ENCODE measurements around the gene TRIM72.
"Not testable (repeated sequence)": the region's sequence is repeated elsewhere in the genome, so short reads cannot be mapped to it uniquely, and the experiment has no call there.

Gene TRIM72

GRCh38 chr16:31190818-31191444 is 23.0 kb upstream of the TRIM72 start:
- DNase-seq (ENCODE audit: low read depth), result no peak

GRCh38 chr16:31191697-31192428 is 22.1 kb upstream of the TRIM72 start:
- DNase-seq (ENCODE audit: low read depth), result no peak

- DNase-seq (ENCODE audit: low read depth), result no peak
Measured at GRCh38 chr16:31192856-31193642, 20.9 kb upstream of the TRIM72 start.

- DNase-seq (ENCODE audit: low read depth), result no peak
Measured at GRCh38 chr16:31193874-31194273, 20.0 kb upstream of the TRIM72 start.

GRCh38 chr16:31194898-31195297 is 19.0 kb upstream of the TRIM72 start:
- DNase-seq (ENCODE audit: low read depth), result no peak

GRCh38 chr16:31195861-31196260 is 18.1 kb upstream of the TRIM72 start:
- not testable (repeated sequence) for DNase-seq (ENCODE audit: low read depth)

- DNase-seq (ENCODE audit: low read depth), result no peak
Measured at GRCh38 chr16:31196324-31197088, 17.4 kb upstream of the TRIM72 start.

GRCh38 chr16:31198207-31198882 is 15.6 kb upstream of the TRIM72 start:
- no peak for DNase-seq (ENCODE audit: low read depth)

GRCh38 chr16:31199430-31200041 is 14.4 kb upstream of the TRIM72 start:
- no peak for DNase-seq (ENCODE audit: low read depth)

GRCh38 chr16:31200111-31200510 is 13.8 kb upstream of the TRIM72 start:
- not testable (repeated sequence) for DNase-seq (ENCODE audit: low read depth)

GRCh38 chr16:31200821-31201568 is 12.9 kb upstream of the TRIM72 start:
- DNase-seq (ENCODE audit: low read depth), result no peak

GRCh38 chr16:31201582-31202413 is 12.1 kb upstream of the TRIM72 start:
- no peak for DNase-seq (ENCODE audit: low read depth)

- no peak for DNase-seq (ENCODE audit: low read depth)
Measured at GRCh38 chr16:31202414-31203375, 11.2 kb upstream of the TRIM72 start, which contains the start of gene PYCARD. Gene PYCARD, minus strand, starts transcription at chr16:31202760. Its CDS starts 70 bp downstream, at chr16:31202690.

GRCh38 chr16:31204871-31205666 is 8.8 kb upstream of the TRIM72 start:
- no peak for DNase-seq (ENCODE audit: low read depth)

- no peak for DNase-seq (ENCODE audit: low read depth)
Measured at GRCh38 chr16:31206776-31207175, 7.1 kb upstream of the TRIM72 start.

- DNase-seq (ENCODE audit: low read depth), result no peak
Measured at GRCh38 chr16:31213342-31213741, 577 bp upstream of the TRIM72 start.

GRCh38 chr16:31214708-31215286 is 878 bp downstream of the TRIM72 start:
- DNase-seq (ENCODE audit: low read depth), result no peak
